ENCODE measurements around the gene GLYAT.
A peak's percentile ranks its signal among the peaks of the same experiment; 100 is the strongest.

The GLYAT gene

GRCh38 chr11:58774164-58774593 lies 42.4 kb upstream of the GLYAT start:
- Histone ChIP-seq H3K4me2 (ENCODE audit: low read length) (no peak overlapping the region), H3K9ac (ENCODE audit: low read length) (no peak overlapping the region), H3K36me3 (ENCODE audit: control insufficient read depth, insufficient read depth, low read length) (no peaks in the 10 kb centered on the region), H3K18ac (ENCODE audit: low read length) (no peak overlapping the region), H3K4me3 (ENCODE audit: low read length) (no peak overlapping the region), H3K4me1 (ENCODE audit: control insufficient read depth, low read depth, low read length) (no peaks in the 10 kb centered on the region), H2BK120ac (ENCODE audit: low read depth, low read length) (no peak overlapping the region), H4K5ac (ENCODE audit: low read length) (no peak overlapping the region), H4K8ac (ENCODE audit: low read depth, low read length) (no peak overlapping the region), H3K27ac (ENCODE audit: low read depth, low read length) (no peak overlapping the region), H2BK15ac (replicated peaks; ENCODE audit: low read depth) (no peak overlapping the region), H3K23ac (ENCODE audit: low read length) (no peak overlapping the region), H3K4ac (ENCODE audit: low read depth, low read length) (no peak overlapping the region), H2BK5ac (ENCODE audit: low read length) (no peak overlapping the region), H3K56ac (ENCODE audit: low read length) (no peak overlapping the region), H3K27me3 (ENCODE audit: insufficient read depth, low read length, poor library complexity) (no peaks in the 10 kb centered on the region), H2AK5ac (ENCODE audit: low read length) (no peak overlapping the region), H3K79me1 (ENCODE audit: low read length) (no peaks in the 10 kb centered on the region), H3K79me2 (ENCODE audit: control insufficient read depth, insufficient read depth, low read length) (no peaks in the 10 kb centered on the region)
- DNase-seq, result no peak
- no CpG with 5 or more reads among the region's 4 CpGs for WGBS (ENCODE audit: extremely low coverage, insufficient coverage, low lambda C conversion rate)

GRCh38 chr11:58773337-58773736 lies 41.6 kb upstream of the GLYAT start:
- Histone ChIP-seq H3K79me2 (ENCODE audit: control insufficient read depth, insufficient read depth, low read length) (no peaks in the 10 kb centered on the region), H2BK15ac (replicated peaks; ENCODE audit: low read depth) (no peak overlapping the region), H3K36me3 (ENCODE audit: control insufficient read depth, insufficient read depth, low read length) (no peaks in the 10 kb centered on the region), H3K27ac (ENCODE audit: low read depth, low read length) (no peak overlapping the region), H2BK5ac (ENCODE audit: low read length) (no peak overlapping the region), H4K5ac (ENCODE audit: low read length) (no peak overlapping the region), H3K4me1 (ENCODE audit: control insufficient read depth, low read depth, low read length) (no peaks in the 10 kb centered on the region), H2AK5ac (ENCODE audit: low read length) (no peak overlapping the region), H3K4me3 (ENCODE audit: low read length) (no peak overlapping the region), H3K4ac (ENCODE audit: low read depth, low read length) (no peak overlapping the region), H4K8ac (ENCODE audit: low read depth, low read length) (no peak overlapping the region), H2BK120ac (ENCODE audit: low read depth, low read length) (no peak overlapping the region), H3K27me3 (ENCODE audit: insufficient read depth, low read length, poor library complexity) (no peaks in the 10 kb centered on the region), H3K79me1 (ENCODE audit: low read length) (no peaks in the 10 kb centered on the region), H3K56ac (ENCODE audit: low read length) (no peak overlapping the region), H3K4me2 (ENCODE audit: low read length) (no peak overlapping the region), H3K9ac (ENCODE audit: low read length) (no peak overlapping the region), H3K23ac (ENCODE audit: low read length) (no peak overlapping the region), H3K18ac (ENCODE audit: low read length) (no peak overlapping the region)
- no peak for DNase-seq
- WGBS (ENCODE audit: extremely low coverage, insufficient coverage, low lambda C conversion rate), result no CpG with 5 or more reads among the region's 3 CpGs

- no peak overlapping the region for H3K56ac ChIP-seq (ENCODE audit: low read length)
- H3K79me1 ChIP-seq (ENCODE audit: low read length), result no peaks in the 10 kb centered on the region
- H3K4me3 ChIP-seq (ENCODE audit: low read length), result no peak overlapping the region
- H4K5ac ChIP-seq (ENCODE audit: low read length), result no peak overlapping the region
- H2BK120ac ChIP-seq (ENCODE audit: low read depth, low read length), result no peak overlapping the region
- H3K4me2 ChIP-seq (ENCODE audit: low read length), result no peak overlapping the region
- no CpG with 5 or more reads among the region's 5 CpGs for WGBS (ENCODE audit: extremely low coverage, insufficient coverage, low lambda C conversion rate)
- H3K18ac ChIP-seq (ENCODE audit: low read length), result no peak overlapping the region
- no peak overlapping the region for H3K9ac ChIP-seq (ENCODE audit: low read length)
- H3K4me1 ChIP-seq (ENCODE audit: control insufficient read depth, low read depth, low read length), result no peaks in the 10 kb centered on the region
- no peaks in the 10 kb centered on the region for H3K36me3 ChIP-seq (ENCODE audit: control insufficient read depth, insufficient read depth, low read length)
- no peak overlapping the region for H2BK15ac ChIP-seq (replicated peaks; ENCODE audit: low read depth)
- no peaks in the 10 kb centered on the region for H3K79me2 ChIP-seq (ENCODE audit: control insufficient read depth, insufficient read depth, low read length)
- H4K8ac ChIP-seq (ENCODE audit: low read depth, low read length), result no peak overlapping the region
- H2AK5ac ChIP-seq (ENCODE audit: low read length), result no peak overlapping the region
- no peaks in the 10 kb centered on the region for H3K27me3 ChIP-seq (ENCODE audit: insufficient read depth, low read length, poor library complexity)
- no peak for DNase-seq
- H3K27ac ChIP-seq (ENCODE audit: low read depth, low read length), result no peak overlapping the region
- no peak overlapping the region for H3K4ac ChIP-seq (ENCODE audit: low read depth, low read length)
- H2BK5ac ChIP-seq (ENCODE audit: low read length), result no peak overlapping the region
- H3K23ac ChIP-seq (ENCODE audit: low read length), result no peak overlapping the region
Observed at GRCh38 chr11:58772329-58773285, 40.9 kb upstream of the GLYAT start.

GRCh38 chr11:58771458-58771855 lies 39.7 kb upstream of the GLYAT start:
- no peak overlapping the region for H2BK5ac ChIP-seq (ENCODE audit: low read length)
- WGBS (ENCODE audit: extremely low coverage, insufficient coverage, low lambda C conversion rate), result no CpG with 5 or more reads among the region's 3 CpGs
- no peak overlapping the region for H3K56ac ChIP-seq (ENCODE audit: low read length)

DNA sequence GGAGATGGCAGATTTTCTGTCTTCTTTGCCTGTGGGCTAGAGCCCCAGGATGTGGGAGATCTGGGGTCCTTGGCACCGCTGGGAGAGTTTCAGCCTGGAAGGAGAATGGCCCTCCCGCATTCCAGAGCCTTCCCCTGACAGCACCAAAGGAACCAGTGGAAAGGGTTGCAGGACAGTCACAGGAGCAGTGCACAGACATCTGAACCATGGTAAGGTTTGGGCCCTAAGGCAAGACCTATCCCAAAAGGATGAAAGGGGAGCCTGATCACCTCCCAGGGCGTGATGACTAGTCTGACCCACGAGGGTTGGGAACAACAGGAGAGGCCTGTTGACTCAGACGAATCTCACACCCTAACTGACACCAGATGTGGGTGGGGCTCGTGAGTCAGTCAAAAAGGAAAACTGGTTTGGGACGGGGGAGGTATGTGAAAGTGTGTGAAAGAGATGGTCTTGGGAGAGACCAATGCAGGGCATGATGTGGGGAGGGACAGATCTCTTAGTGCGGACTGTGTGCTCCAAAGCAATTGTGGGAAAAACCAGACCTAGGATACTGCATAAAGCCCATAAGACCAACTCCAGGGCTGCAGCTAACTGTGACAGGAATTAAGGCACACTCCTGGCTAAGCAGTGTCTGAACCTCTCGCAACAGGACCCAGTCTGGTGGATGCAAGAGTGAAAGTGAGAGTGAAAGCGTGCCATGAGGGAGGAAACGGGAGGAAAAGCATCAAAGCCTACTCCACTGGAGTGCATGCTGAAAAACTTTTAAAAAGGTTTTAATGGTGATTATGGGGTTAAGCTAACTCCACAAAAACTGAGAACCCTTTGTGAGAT lies 39.1 kb upstream of the GLYAT start:
- Histone ChIP-seq H3K79me2 (ENCODE audit: control insufficient read depth, insufficient read depth, low read length) (no peaks in the 10 kb centered on the region), H3K79me1 (ENCODE audit: low read length) (no peaks in the 10 kb centered on the region), H3K23ac (ENCODE audit: low read length) (no peak overlapping the region), H4K5ac (ENCODE audit: low read length) (no peak overlapping the region), H2BK120ac (ENCODE audit: low read depth, low read length) (no peak overlapping the region), H3K56ac (ENCODE audit: low read length) (no peak overlapping the region), H2BK15ac (replicated peaks; ENCODE audit: low read depth) (no peak overlapping the region), H3K9ac (ENCODE audit: low read length) (no peak overlapping the region), H3K4ac (ENCODE audit: low read depth, low read length) (no peak overlapping the region), H2AK5ac (ENCODE audit: low read length) (no peak overlapping the region), H2BK5ac (ENCODE audit: low read length) (no peak overlapping the region), H3K4me2 (ENCODE audit: low read length) (no peak overlapping the region), H3K4me1 (ENCODE audit: control insufficient read depth, low read depth, low read length) (no peaks in the 10 kb centered on the region), H3K36me3 (ENCODE audit: control insufficient read depth, insufficient read depth, low read length) (no peaks in the 10 kb centered on the region), H3K27me3 (ENCODE audit: insufficient read depth, low read length, poor library complexity) (no peaks in the 10 kb centered on the region), H4K8ac (ENCODE audit: low read depth, low read length) (no peak overlapping the region), H3K4me3 (ENCODE audit: low read length) (no peak overlapping the region), H3K27ac (ENCODE audit: low read depth, low read length) (no peak overlapping the region), H3K18ac (ENCODE audit: low read length) (no peak overlapping the region)
- DNase-seq, result no peak
- WGBS (ENCODE audit: extremely low coverage, insufficient coverage, low lambda C conversion rate), result no CpG with 5 or more reads among the region's 11 CpGs

More at GRCh38 chr11:58771458-58771855, 39.7 kb upstream of the GLYAT start:
- H3K4me2 ChIP-seq (ENCODE audit: low read length), result no peak overlapping the region
- H3K4me3 ChIP-seq (ENCODE audit: low read length), result no peak overlapping the region
- no peaks in the 10 kb centered on the region for H3K36me3 ChIP-seq (ENCODE audit: control insufficient read depth, insufficient read depth, low read length)
- H3K23ac ChIP-seq (ENCODE audit: low read length), result no peak overlapping the region
- H3K18ac ChIP-seq (ENCODE audit: low read length), result no peak overlapping the region
- H3K4me1 ChIP-seq (ENCODE audit: control insufficient read depth, low read depth, low read length), result no peaks in the 10 kb centered on the region
- DNase-seq, result peak; percentile 35
- H3K9ac ChIP-seq (ENCODE audit: low read length), result no peak overlapping the region
- H2BK120ac ChIP-seq (ENCODE audit: low read depth, low read length), result no peak overlapping the region
- no peaks in the 10 kb centered on the region for H3K27me3 ChIP-seq (ENCODE audit: insufficient read depth, low read length, poor library complexity)
- no peak overlapping the region for H4K8ac ChIP-seq (ENCODE audit: low read depth, low read length)
- H3K4ac ChIP-seq (ENCODE audit: low read depth, low read length), result no peak overlapping the region
- H4K5ac ChIP-seq (ENCODE audit: low read length), result no peak overlapping the region
- no peak overlapping the region for H3K27ac ChIP-seq (ENCODE audit: low read depth, low read length)
- H3K79me2 ChIP-seq (ENCODE audit: control insufficient read depth, insufficient read depth, low read length), result no peaks in the 10 kb centered on the region
- no peak overlapping the region for H2BK15ac ChIP-seq (replicated peaks; ENCODE audit: low read depth)
- H2AK5ac ChIP-seq (ENCODE audit: low read length), result no peak overlapping the region
- H3K79me1 ChIP-seq (ENCODE audit: low read length), result no peaks in the 10 kb centered on the region
